DOHH2 (cell line): ENCODE measurements around the gene PLXNB1.

ENCODE experiments used
- H3F3A ChIP-seq: fragments of 200-600 bp; sonication (generic), shearing (Covaris generic); 2 replicates; pipeline ENCODE4 v1.6.0; 2016; ENCODE audit warnings: antibody characterized with exemption, mild to moderate bottlenecking; ENCODE audit not compliant: control insufficient read depth, insufficient read depth
- H3K27ac ChIP-seq: fragments of 200-600 bp; sonication (generic); 2 replicates; pipeline ENCODE4 v1.5.1; 2014; ENCODE audit warnings: low read depth, mild to moderate bottlenecking, low read length, moderate library complexity
- H3K27me3 ChIP-seq: fragments of 200-600 bp; sonication (generic); 2 replicates; pipeline ENCODE4 v1.6.1; 2014; ENCODE audit warnings: mild to moderate bottlenecking, low read length, mixed read lengths; ENCODE audit not compliant: control insufficient read depth
- H3K36me3 ChIP-seq: fragments of 200-600 bp; sonication (generic); 2 replicates; pipeline ENCODE4 v1.6.1; 2014; ENCODE audit warnings: mild to moderate bottlenecking, low read length, moderate library complexity, mixed read lengths; ENCODE audit not compliant: control insufficient read depth
- H3K4me1 ChIP-seq: fragments of 200-600 bp; sonication (generic); 2 replicates; pipeline ENCODE4 v1.6.1; 2014; ENCODE audit warnings: mild to moderate bottlenecking, low read length, mixed read lengths; ENCODE audit not compliant: control insufficient read depth
- H3K4me2 ChIP-seq: fragments of 200-600 bp; sonication (generic); 2 replicates; pipeline ENCODE4 v1.6.0; 2014; ENCODE audit warnings: mild to moderate bottlenecking, low read length, moderate library complexity
- H3K4me3 ChIP-seq: fragments of 200-600 bp; sonication (generic); 2 replicates; pipeline ENCODE4 v1.5.1; 2014; ENCODE audit warnings: mild to moderate bottlenecking, low read length, mixed read lengths
- H3K79me2 ChIP-seq: fragments of 200-600 bp; sonication (generic); 2 replicates; pipeline ENCODE4 v1.6.1; 2014; ENCODE audit warnings: mild to moderate bottlenecking, low read length, mixed read lengths; ENCODE audit not compliant: control insufficient read depth
- H3K9me2 ChIP-seq: fragments of 200-600 bp; sonication (generic); replicated peaks from 2 replicates; pipeline ENCODE4 v1.6.1; 2014; ENCODE audit warnings: mild to moderate bottlenecking, low read length, mixed read lengths; ENCODE audit not compliant: control insufficient read depth
- H3K9me3 ChIP-seq: fragments of 200-600 bp; sonication (generic); 2 replicates; pipeline ENCODE4 v1.6.1; 2014; ENCODE audit warnings: antibody characterized with exemption, low read length, mixed read lengths; ENCODE audit not compliant: control insufficient read depth, insufficient read depth
- H4K20me1 ChIP-seq: fragments of 200-600 bp; sonication (generic); 2 replicates; pipeline ENCODE4 v1.6.0; 2014; ENCODE audit warnings: low read depth, mild to moderate bottlenecking, antibody characterized with exemption, low read length, moderate library complexity; ENCODE audit not compliant: control insufficient read depth, insufficient read depth
- EZH2phosphoT487 ChIP-seq: fragments of 200-600 bp; sonication (generic); IDR thresholded peaks from 2 replicates; pipeline ENCODE4 v1.6.1; 2017; ENCODE audit warnings: borderline replicate concordance, mild to moderate bottlenecking, antibody characterized with exemption, low read length, moderate library complexity, mixed read lengths
- TF ChIP-seq, protein P1 (sequence below): fragments of 200-600 bp; sonication (generic); IDR thresholded peaks from one replicate; pipeline ENCODE4 v1.5.1; 2014; ENCODE audit warnings: antibody characterized with exemption, mild to moderate bottlenecking, low read depth, low read length; ENCODE audit not compliant: poor library complexity, severe bottlenecking

PLXNB1 gene

DNA sequence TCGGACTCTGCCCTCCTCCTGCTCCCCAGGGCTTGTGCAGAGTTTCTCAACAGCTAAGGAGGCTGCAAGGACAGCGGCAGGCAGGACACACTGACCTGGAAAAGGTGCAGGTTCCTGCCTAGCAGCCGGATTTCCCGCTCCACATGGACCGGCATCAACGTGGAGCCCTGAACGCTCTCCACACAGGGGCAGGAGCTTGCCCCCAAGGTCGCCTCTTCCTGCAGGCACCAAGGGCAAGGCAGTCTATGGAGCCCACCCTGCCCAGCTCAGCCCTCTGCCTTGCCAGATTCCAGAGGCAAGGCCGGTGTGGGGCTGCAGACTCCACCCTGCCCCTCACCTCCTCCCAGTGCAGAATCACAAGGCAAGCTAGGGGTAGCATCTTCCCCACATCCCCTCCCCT lies 10.7 kb downstream of the PLXNB1 start:
- H4K20me1 ChIP-seq = no peaks in the 10 kb centered on the region
- no peak overlapping the region for H3K4me2 ChIP-seq
- no peaks in the 10 kb centered on the region for H3K4me1 ChIP-seq
- H3K27me3 ChIP-seq = no peaks in the 10 kb centered on the region
- no peaks in the 10 kb centered on the region for H3K36me3 ChIP-seq
- no peaks in the 10 kb centered on the region for H3F3A ChIP-seq
- no peaks in the 10 kb centered on the region for H3K79me2 ChIP-seq
- no peaks in the 10 kb centered on the region for H3K9me2 ChIP-seq
- H3K27ac ChIP-seq = no peak overlapping the region
- H3K9me3 ChIP-seq = no peaks in the 10 kb centered on the region
- no peak overlapping the region for H3K4me3 ChIP-seq
- no peak for TF ChIP-seq EZH2phosphoT487
- TF ChIP-seq, protein P1, sequence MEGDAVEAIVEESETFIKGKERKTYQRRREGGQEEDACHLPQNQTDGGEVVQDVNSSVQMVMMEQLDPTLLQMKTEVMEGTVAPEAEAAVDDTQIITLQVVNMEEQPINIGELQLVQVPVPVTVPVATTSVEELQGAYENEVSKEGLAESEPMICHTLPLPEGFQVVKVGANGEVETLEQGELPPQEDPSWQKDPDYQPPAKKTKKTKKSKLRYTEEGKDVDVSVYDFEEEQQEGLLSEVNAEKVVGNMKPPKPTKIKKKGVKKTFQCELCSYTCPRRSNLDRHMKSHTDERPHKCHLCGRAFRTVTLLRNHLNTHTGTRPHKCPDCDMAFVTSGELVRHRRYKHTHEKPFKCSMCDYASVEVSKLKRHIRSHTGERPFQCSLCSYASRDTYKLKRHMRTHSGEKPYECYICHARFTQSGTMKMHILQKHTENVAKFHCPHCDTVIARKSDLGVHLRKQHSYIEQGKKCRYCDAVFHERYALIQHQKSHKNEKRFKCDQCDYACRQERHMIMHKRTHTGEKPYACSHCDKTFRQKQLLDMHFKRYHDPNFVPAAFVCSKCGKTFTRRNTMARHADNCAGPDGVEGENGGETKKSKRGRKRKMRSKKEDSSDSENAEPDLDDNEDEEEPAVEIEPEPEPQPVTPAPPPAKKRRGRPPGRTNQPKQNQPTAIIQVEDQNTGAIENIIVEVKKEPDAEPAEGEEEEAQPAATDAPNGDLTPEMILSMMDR = no peak

DNA sequence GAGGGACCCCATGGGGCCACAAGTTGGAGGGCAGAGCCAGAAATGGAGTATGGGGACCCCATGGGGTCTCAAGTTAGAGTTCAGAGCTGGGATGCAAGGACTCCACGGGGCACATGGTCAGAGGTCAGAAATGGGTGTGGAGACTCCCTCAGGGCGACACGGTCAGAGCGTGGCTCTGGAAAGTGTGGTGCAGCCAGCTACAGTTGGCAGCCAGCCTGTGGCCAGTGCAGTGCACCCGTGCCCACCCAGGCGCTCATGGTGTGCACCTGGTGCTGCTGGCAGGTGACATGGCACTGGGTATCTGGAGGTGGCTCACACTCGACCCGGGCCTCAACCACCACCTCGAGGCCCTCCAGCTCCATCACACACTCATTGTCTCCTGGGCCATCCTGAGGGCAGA lies 11.2 kb downstream of the PLXNB1 start:
- Histone ChIP-seq H3F3A (no peaks in the 10 kb centered on the region), H3K4me1 (no peaks in the 10 kb centered on the region), H4K20me1 (no peaks in the 10 kb centered on the region), H3K27me3 (no peaks in the 10 kb centered on the region), H3K9me2 (no peaks in the 10 kb centered on the region), H3K9me3 (no peaks in the 10 kb centered on the region), H3K4me2 (no peak overlapping the region), H3K36me3 (no peaks in the 10 kb centered on the region), H3K79me2 (no peaks in the 10 kb centered on the region), H3K4me3 (no peak overlapping the region), H3K27ac (no peak overlapping the region)
- TF ChIP-seq, protein P1 = no peak
- TF ChIP-seq EZH2phosphoT487 = no peak

DNA sequence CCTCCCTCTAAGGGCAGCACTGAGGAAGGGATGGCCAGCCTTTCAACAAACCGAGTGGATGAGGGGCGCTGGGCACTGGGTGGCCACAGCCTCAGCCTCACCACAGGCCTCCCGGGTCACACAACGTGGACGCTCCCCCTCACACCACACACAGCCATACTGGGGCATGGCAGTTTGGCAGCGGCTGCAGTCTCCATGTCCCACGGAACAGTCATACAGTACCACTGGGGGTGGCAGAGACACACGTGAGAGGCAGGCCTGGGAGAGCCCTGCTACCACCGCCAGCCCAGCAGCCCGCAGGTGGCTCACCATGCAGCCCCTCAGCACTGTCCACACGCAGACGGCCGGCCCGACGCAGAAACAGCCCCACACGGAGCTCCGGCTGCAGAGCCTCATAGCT lies 11.7 kb downstream of the PLXNB1 start:
- TF ChIP-seq, protein P1 = no peak
- no peak for TF ChIP-seq EZH2phosphoT487
- no peak overlapping the region for H3K27ac ChIP-seq
- H3K9me2 ChIP-seq = no peaks in the 10 kb centered on the region
- no peaks in the 10 kb centered on the region for H3F3A ChIP-seq
- no peaks in the 10 kb centered on the region for H3K4me1 ChIP-seq
- H3K4me3 ChIP-seq = no peak overlapping the region
- H3K9me3 ChIP-seq = no peaks in the 10 kb centered on the region
- H4K20me1 ChIP-seq = no peaks in the 10 kb centered on the region
- H3K27me3 ChIP-seq = no peaks in the 10 kb centered on the region
- H3K79me2 ChIP-seq = no peaks in the 10 kb centered on the region
- H3K36me3 ChIP-seq = no peaks in the 10 kb centered on the region
- no peak overlapping the region for H3K4me2 ChIP-seq

DNA sequence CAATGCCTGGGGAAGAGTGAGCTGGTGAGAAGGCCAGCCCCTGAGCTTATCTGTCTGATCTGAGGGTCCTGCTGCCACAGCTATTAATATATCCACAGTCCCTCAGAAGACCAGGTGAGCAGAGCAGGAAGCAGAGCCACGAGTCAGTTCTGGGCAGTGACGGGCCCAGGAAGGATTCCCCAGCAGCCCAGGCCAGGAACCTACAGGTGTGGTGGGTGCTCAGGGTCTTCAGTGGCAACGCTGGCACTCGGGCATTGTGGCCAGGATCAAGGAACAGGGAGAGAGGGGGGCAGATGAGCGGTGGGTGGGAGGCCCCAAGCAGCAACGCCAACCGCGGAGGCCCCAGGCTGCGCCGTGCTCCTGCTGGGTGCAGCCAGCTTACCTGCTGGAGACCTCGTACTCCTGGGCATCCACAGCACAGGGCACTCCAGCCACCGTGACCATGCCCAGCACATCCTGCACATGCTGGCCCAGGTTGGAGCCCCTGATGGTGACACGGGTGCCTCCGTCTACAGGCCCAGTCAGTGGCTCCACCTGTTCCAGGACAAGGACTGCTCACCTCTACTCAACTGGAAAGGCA lies 12.3 kb downstream of the PLXNB1 start:
- no peak overlapping the region for H3K27ac ChIP-seq
- H4K20me1 ChIP-seq = no peaks in the 10 kb centered on the region
- H3K36me3 ChIP-seq = no peaks in the 10 kb centered on the region
- TF ChIP-seq EZH2phosphoT487 = no peak
- TF ChIP-seq, protein P1 = no peak
- H3F3A ChIP-seq = no peaks in the 10 kb centered on the region
- no peak overlapping the region for H3K4me2 ChIP-seq
- no peaks in the 10 kb centered on the region for H3K4me1 ChIP-seq
- H3K79me2 ChIP-seq = no peaks in the 10 kb centered on the region
- no peaks in the 10 kb centered on the region for H3K9me2 ChIP-seq
- no peak overlapping the region for H3K4me3 ChIP-seq
- no peaks in the 10 kb centered on the region for H3K27me3 ChIP-seq
- no peaks in the 10 kb centered on the region for H3K9me3 ChIP-seq
